VCaP (cell line): Measurements from ENCODE around the gene BPIFA3.

Experiments used
- H3K27ac ChIP-seq: fragments of 450-650 bp; 2 replicates; pipeline ENCODE4 v1.5.1; 2017
- CTCF ChIP-seq: fragments of 450-650 bp; conservative IDR thresholded peaks from 2 replicates; pipeline ENCODE4 v1.5.1; 2017; ENCODE audit warnings: mild to moderate bottlenecking, moderate library complexity

Gene BPIFA3

GRCh38 chr20:33217052-33217451 lies at the start of gene BPIFA3:
Gene BPIFA3 (plus strand): TSS chr20:33217352. CDS start chr20:33217537, 185 bp downstream.
- no peak for TF ChIP-seq CTCF
- no peak within 1 kb of the TSS for H3K27ac ChIP-seq

DNA sequence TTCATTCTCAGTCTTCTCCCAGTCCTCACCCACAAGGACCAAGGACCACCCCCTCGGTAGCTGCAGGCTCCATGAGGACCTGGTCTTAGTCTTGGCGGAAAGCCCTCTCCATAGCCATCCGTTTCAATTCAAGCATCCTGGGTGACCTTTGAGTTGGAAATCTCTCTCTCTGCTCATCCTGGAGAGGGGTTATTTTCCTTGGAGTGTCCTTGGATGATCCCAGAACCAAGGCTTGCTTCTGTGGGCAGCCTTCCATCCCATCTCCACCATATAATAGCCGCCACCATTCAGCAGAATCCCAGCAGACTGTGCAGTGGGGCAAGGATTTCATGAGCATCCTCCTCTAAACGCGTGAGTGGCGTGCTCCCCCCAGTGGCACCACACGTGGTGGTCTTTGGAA lies 49.3 kb upstream of the BPIFA3 start, which contains the start of gene BPIFA2:
TSS of gene BPIFA2 (plus strand) at position 301 of the 400 bp plus-strand sequence. CDS start 987 bp downstream, outside the sequence.
- TF ChIP-seq CTCF: no peak
- H3K27ac ChIP-seq: no peak within 1 kb of the TSS

DNA sequence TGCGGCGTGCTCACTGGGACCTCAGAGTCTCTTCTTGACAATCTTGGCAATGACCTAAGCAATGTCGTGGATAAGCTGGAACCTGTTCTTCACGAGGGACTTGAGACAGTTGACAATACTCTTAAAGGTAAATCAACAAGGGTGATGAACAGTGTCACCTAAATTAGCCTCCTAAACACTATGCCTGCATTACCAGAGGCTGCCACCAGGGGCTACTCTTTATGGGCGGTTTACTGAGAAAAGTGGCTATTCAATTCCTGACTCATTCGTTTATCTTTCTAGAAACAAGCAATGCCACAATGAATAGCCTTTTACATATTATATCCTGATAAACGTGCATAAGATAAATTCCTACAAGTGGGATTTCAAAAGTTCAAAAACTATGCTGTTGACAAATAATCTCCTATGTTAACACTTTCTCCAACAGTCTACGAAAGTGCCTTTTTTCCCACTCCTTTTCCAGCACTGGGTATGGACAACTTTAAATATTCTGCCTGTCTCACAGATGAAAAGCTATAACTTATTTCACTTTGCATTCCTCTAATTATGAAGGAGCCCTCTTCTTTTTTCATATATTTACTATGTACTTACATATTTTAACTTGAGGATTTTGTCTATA lies 47.9 kb upstream of the BPIFA3 start:
- H3K27ac ChIP-seq: no peak overlapping the region
- peak; percentile 40 for TF ChIP-seq CTCF

DNA sequence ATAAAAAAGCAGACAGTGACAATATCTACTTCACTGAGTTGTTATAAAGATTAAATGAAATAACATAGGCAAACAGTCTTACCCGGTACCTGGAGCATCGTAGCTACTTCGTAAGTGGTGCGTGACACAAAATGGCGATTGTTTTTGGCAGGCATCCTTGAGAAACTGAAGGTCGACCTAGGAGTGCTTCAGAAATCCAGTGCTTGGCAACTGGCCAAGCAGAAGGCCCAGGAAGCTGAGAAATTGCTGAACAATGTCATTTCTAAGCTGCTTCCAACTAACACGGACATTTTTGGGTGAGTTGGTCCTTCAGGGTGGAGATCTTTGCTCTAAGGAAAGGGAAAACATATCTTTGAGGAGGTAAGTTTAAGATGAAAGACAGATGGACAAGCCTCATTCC lies 44.4 kb upstream of the BPIFA3 start:
- H3K27ac ChIP-seq: peak overlapping the region; percentile 62
- TF ChIP-seq CTCF: no peak

GRCh38 chr20:33175123-33175522 lies 42.0 kb upstream of the BPIFA3 start:
- TF ChIP-seq CTCF: no peak
- H3K27ac ChIP-seq: no peak overlapping the region

GRCh38 chr20:33176101-33176500 lies 41.1 kb upstream of the BPIFA3 start:
- H3K27ac ChIP-seq: no peak overlapping the region
- TF ChIP-seq CTCF: no peak

DNA sequence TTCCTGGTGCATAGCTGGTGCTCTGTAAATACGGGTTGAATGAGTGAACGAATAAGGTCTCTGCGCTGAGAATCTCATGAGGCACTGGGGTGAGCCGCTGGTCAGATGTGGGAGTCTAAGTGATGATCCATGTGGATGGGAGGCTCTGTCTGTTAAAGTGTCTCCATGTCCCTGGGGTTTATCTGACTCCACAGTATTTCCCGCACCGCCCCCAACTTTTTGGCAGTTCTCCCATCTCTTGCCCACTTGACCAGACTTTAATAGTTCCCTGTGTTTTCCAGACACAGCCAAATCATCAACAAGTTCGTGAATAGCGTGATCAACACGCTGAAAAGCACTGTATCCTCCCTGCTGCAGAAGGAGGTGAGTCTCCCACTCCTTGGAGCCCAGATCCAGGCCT lies 39.3 kb upstream of the BPIFA3 start:
- peak overlapping the region; percentile 19; the same call in 1 of the 2 replicates for H3K27ac ChIP-seq

More for the DNA sequence above, 39.3 kb upstream of the BPIFA3 start:
- TF ChIP-seq CTCF: no peak
